Measurements from ENCODE around the gene LMOD2.
A peak's percentile ranks its signal among the peaks of the same experiment; 100 is the strongest.
"Not testable (repeated sequence)": the region's sequence is repeated elsewhere in the genome, so short reads cannot be mapped to it uniquely, and the experiment has no call there.

LMOD2 gene, protein sequence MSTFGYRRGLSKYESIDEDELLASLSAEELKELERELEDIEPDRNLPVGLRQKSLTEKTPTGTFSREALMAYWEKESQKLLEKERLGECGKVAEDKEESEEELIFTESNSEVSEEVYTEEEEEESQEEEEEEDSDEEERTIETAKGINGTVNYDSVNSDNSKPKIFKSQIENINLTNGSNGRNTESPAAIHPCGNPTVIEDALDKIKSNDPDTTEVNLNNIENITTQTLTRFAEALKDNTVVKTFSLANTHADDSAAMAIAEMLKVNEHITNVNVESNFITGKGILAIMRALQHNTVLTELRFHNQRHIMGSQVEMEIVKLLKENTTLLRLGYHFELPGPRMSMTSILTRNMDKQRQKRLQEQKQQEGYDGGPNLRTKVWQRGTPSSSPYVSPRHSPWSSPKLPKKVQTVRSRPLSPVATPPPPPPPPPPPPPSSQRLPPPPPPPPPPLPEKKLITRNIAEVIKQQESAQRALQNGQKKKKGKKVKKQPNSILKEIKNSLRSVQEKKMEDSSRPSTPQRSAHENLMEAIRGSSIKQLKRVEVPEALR

DNA sequence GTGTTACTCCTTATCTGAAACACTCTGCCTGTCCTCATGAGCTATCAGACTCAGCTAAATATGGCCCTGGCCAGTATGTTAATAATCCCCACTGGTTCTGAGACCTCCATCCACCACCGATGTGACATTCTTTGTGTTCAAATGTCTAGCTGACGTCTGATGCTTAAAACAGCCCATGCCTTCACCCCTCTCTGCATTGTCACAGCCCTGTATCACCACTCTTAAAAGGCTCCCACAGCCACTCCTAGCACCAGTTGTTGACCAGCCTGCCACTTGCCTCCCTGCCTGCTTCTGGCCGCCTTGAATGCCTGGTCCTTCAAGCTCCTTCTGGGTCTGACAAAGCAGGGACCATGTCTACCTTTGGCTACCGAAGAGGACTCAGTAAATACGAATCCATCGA, at the start of gene LMOD2:
Gene LMOD2, plus strand, starts transcription at position 253 of the 400 bp plus-strand sequence. Its CDS starts 98 bp downstream, at position 351.
- no peak for DNase-seq

DNA sequence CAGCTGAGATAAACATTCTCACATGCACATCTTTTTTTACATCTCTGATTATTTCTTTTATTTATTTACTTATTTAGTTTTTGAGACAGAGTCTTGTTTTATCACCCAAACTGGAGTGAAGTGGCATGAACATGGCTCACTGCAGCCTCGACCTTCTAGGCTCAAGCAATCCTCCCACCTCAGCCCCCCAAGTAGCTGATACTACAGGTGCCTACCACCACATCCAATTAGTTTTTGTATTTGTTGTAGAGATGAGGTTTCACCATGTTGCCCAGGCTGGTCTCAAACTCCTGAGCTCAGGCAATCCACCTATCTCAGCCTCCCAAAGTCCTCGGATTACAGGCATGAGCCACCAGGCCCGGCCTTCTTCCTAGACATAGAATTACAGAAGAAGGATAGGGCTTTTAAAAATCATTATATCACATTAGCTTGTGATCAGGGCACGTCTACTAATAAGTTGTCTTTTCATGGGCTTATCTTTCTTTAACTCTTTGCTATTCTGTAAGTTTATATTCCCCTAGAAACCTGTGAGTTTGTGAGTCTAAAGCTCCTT, 48.2 kb upstream of the LMOD2 start:
- no peak for DNase-seq

DNA sequence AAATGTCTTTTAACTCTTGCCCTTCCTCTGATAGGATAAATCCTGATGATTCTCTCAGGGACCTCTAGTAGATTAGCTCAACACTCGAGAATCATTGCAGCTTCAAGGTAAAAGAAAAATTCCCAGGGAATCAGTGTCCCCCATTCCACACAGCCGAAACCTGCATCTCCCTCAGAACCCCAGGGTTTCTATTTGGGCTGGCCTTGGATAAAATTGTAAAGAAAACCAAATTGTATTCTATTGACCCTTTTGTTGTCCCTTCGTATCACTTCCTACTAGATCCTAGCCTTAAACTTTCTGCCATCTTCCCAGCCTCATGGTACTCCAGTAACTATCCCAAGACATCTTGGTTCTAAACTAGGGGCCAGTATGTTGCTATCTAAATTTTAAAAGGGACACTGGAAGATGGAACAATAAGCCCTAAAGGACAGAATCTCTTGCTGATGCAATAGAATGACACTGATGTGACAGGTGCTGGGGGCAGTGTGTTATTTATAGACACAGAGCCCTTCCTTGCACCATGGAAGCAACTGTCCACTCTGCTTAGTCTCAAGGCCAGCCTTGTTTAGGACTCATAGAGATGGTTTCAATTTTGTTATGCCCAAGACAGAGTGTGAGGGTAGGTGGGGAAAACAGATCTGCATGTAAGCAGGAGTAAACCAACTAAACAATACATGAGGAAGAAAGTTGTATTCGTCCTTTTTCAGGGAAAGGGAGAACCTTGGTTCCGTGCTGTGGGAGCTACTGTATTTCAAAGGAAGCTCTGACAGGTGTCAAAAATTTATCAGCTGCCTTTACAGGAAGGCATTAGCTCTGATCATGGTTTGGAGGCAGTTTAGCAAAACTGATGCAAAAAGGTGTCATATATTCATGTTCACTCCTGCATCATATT, 46.4 kb upstream of the LMOD2 start:
- no peak for DNase-seq

- DNase-seq = no peak
Measured at GRCh38 chr7:123609883-123610239, 45.8 kb upstream of the LMOD2 start.

- no peak for DNase-seq
Measured at GRCh38 chr7:123612024-123612423, 43.6 kb upstream of the LMOD2 start.

DNA sequence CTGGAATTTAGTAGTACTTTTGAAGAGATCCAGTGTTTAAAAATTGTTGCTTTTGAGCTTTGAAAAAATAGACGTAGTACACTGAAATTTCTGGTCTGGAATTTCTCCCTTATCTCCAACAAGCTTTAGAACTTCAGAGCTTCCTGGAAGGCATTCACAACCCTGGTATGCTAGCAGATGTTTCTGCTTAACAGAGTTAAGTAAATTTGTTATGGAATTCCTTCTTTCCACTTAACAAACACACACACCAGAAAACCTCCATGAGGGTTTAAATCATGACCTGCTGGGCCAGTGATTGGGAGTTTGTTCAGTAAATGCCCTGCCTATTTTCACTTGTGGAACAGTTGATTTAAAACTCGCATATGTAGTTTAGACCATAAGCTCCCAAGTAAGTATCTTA, 40.3 kb upstream of the LMOD2 start:
- DNase-seq = no peak

GRCh38 chr7:123616223-123616622, 39.4 kb upstream of the LMOD2 start:
- DNase-seq = no peak

GRCh38 chr7:123621707-123622106, 34.0 kb upstream of the LMOD2 start:
- DNase-seq = no peak

DNA sequence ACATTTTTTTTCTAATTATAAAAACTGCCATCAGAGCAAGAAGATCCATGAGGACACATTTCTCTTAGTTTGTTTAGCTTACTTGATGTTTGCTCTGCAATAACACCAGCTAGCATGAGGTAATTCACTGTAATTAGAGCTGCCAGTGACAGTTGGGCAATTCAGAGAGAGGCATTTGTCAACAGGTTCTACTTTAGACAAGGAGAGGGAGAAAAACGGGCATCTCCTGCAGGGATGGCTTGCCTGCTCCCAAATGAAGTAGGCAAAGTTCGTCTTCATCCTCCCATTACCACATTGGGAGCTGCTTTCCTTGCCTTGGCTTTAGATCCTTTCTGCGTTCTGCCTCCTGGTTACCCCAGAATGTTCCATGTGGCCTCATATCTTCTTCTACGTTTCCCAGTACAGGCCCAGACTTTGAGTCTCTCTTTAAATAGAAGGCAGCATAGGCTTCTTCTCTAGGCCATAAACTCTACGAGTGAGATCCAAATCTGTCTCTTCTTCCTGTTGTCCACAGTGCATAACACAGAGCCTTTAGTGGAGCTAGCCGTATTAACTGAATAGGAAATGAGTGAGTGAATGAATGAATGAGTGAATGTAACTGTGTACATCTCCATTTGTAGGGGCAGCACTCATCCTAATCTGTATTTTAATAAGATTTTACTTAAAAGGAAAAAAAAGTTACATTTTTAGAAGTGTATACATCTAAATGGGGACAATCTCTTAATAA, 32.8 kb upstream of the LMOD2 start:
- peak; percentile 66 for DNase-seq

DNA sequence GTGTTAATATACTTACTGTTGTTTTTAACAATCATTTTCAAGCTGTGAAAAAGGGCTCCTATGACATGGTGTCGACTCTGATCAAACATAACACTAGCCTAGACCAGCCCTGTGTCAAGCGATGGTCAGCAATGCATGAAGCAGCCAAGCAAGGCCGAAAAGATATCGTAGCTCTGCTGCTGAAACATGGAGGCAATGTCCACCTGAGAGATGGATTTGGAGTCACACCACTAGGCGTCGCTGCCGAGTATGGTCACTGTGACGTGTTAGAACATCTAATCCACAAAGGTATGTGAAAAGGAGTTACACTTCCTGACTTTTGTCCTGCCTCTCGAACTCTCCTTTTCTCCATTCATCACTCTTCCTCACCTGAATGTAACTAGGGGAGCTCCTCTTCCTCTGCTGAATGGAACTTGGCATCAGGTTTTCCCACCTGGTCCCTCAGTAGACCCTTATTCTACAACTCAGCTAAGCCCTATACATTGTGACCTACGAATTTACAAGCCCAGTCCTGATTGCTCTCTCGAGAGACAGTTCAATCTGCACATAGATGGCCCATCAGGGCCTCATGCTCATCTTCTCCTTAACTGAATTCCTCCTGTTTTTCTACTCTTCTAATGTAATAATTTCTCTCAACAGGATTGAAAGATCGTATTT, 31.0 kb upstream of the LMOD2 start:
- DNase-seq = no peak

- no peak for DNase-seq
Measured at GRCh38 chr7:123625254-123625653, 30.4 kb upstream of the LMOD2 start.

GRCh38 chr7:123627851-123628250, 27.8 kb upstream of the LMOD2 start:
- DNase-seq = no peak

DNA sequence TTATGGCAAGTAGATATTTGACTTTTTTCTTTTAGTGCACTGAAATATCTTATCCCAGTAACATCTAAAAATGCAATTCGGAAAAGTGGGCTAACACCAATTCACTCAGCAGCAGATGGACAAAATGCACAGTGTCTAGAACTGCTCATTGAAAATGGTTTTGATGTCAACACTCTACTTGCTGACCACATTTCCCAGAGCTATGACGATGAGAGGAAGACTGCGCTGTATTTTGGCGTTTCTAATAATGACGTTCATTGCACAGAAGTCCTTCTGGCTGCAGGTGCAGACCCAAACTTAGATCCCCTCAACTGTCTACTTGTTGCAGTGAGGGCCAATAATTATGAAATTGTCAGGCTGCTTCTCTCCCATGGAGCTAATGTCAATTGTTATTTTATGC, 26.8 kb upstream of the LMOD2 start:
- no peak for DNase-seq

- DNase-seq = no peak
Measured at GRCh38 chr7:123629281-123629680, 26.4 kb upstream of the LMOD2 start.

DNA sequence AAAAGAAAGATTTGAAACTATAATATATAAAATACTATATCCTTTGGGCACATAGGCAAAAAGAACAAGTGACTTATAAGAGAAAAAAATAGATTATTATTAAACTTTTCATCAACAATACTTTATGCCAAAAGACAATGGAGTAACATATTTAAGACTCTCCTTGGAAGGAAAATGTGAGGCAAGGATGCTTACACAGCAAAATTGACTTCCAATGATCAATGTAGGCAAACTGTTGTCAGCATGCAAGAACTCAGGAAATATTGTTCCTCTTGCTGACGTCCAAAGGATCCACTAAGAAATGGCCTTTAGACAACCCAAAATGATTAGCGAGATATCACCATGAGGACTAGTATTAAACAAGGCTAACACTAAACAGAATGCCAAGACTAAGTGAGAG, 22.9 kb upstream of the LMOD2 start:
- no peak for DNase-seq

GRCh38 chr7:123633553-123633952, 22.1 kb upstream of the LMOD2 start:
- no peak for DNase-seq

DNA sequence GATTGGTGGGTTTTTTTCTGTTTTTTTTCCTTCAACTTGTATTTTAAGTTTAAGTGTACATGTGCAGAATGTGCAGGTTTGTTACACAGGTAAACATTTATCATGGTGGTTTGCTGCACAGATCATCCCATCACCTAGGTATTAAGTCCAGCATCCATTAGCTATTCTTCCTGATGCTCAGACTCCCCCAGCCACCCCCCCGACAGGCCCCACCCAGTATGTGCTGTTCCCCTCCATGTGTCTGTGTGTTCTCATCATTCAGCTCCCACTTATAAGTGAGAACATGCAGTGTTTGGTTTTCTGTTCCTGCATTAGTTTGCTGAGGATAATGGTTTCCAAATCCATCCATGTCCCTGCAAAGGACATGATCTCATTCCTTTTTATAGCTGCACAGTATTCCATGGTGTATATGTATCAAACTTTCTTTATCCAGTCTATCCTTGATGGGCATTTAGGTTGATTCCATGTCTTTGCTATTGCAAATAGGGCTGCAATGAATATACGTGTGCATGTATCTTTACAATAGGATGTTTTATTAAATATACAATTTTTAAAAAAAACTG, 21.6 kb upstream of the LMOD2 start:
- DNase-seq = not testable (repeated sequence)

DNA sequence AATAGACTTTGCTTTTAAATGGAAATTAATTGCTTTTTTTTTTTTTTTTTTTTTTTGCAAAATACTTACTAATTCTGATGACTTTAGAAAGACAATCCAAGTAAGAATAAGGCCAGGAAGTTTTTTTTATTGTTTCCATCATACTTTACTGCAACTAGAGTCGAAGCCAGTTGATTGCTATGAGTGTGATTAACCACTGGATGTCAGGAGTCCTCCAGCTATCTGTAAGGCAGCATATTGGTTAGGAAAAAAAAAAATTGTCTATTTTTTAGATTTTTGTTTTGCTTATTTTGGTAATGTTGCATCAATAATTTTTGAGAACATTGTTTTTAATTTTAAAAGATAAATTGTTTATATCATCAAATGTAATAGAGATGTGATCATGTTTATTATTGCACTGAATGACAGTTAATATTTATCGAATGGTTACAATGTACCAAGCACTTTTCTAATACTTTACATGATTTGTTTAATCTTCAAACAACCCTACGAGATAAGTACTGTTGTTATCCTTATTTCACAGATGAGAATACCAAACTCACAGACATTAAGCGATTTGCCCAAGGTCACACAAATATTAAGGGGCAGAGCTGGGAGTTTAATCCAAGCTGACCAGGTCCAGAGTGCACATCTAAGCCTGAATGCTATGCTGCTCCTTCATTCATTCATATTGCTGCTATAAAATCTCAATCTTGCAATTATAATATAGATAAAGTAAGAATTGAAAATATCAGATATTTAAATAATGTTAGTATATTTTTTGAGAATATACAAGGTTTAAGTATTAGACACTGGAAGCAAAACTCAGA, 19.9 kb upstream of the LMOD2 start:
- DNase-seq = no peak

DNA sequence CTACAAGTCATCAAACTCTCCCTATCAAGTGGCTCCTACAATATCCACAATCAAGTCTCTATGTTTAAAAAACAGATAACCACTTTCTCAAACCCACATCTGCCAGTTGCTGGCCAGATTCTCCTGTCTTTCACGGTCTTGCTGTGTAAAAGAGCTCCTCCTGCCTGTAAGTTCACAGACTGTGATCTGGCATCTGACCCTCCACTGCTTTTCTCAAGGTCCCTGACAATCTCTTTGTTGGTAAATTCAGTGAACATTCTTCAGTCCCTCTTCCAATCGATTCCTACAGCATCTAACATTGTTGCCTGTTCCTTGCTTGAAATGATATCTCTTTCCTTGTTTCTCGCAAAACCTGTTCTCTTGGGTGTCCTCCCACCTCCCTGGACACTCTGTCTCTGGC, 18.5 kb upstream of the LMOD2 start:
- no peak for DNase-seq

DNA sequence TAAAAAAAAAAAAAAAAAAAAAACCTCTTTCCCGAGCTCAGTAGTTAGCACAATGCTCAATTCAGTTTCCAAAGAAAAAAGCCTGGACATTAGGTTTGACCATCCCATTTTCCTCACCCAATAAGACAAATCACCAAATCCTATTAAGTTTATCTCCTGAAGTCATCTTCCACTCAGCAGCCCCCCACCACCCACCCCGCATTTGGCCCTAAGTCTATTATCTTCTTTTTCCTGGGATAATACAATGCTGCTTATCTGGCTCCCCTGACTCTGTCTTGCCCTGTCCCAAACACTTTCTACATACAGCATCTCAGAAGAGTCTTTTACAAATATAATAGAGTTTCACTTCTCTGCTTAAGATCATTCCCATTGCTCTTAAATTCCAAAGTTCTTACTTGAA, 17.8 kb upstream of the LMOD2 start:
- DNase-seq = no peak

DNA sequence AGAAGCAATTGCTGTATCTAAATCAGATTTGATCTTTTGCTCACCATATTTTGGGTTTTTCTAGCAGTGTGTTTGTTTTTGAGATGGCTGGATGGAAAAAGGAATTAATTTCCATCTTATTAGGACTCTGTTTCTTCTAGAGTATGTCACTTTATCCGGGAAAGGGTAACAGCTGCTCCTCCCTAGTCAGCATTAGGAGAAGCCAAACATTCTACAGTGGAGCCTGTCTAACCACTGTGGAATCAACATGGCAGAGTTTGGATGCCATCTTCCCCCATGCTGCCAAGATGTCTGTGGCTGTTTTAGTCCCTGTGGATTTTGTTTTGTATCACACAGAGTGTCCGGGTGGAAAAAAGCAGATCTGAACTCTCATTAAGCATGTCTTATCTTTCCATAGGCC, 16.0 kb upstream of the LMOD2 start:
- DNase-seq = no peak
